Measurements from ENCODE around the gene NEK7.

GRCh38 chr1:198197285-198197684, 40.5 kb downstream of the NEK7 start:
- TF ChIP-seq, protein P1, sequence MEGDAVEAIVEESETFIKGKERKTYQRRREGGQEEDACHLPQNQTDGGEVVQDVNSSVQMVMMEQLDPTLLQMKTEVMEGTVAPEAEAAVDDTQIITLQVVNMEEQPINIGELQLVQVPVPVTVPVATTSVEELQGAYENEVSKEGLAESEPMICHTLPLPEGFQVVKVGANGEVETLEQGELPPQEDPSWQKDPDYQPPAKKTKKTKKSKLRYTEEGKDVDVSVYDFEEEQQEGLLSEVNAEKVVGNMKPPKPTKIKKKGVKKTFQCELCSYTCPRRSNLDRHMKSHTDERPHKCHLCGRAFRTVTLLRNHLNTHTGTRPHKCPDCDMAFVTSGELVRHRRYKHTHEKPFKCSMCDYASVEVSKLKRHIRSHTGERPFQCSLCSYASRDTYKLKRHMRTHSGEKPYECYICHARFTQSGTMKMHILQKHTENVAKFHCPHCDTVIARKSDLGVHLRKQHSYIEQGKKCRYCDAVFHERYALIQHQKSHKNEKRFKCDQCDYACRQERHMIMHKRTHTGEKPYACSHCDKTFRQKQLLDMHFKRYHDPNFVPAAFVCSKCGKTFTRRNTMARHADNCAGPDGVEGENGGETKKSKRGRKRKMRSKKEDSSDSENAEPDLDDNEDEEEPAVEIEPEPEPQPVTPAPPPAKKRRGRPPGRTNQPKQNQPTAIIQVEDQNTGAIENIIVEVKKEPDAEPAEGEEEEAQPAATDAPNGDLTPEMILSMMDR (IDR thresholded peaks at IDR 0.05), result no peak
- no peak for TF ChIP-seq POLR2A (IDR thresholded peaks at IDR 0.05)

Measured in uterus (tissue), 2 donors.